ENCODE measurements around the gene GRIA4. TPM values are rescaled to one million over a fixed set of nuclear protein-coding genes. Genes with fewer than 3 reads are reported as not detected.
A peak's percentile ranks its signal among the peaks of the same experiment; 100 is the strongest.

The GRIA4 gene
- total RNA-seq, 1 donor from 2014 or later = 14.1 TPM

- no peaks in the 10 kb centered on the region for H3K36me3 ChIP-seq (ENCODE audit: control insufficient read depth in 3 of 3, insufficient read depth in 3 of 3, low read length in 3 of 3)
- H3K9me3 ChIP-seq (ENCODE audit: control insufficient read depth in 3 of 3, low read length in 3 of 3) = no peaks in the 10 kb centered on the region
- no peak overlapping the region for H3K9ac ChIP-seq (ENCODE audit: low read depth in 1 of 3, low read length in 3 of 3)
- H3K27me3 ChIP-seq (ENCODE audit: control insufficient read depth in 3 of 3, insufficient read depth in 3 of 3, low read length in 3 of 3) = no peaks in the 10 kb centered on the region
- no peak overlapping the region for H3K4me3 ChIP-seq (ENCODE audit: low read length in 3 of 3)
- peaks cover 10 to 18% (median 12%) of the 10 kb centered on the region in 3 donors for H3K4me1 ChIP-seq (ENCODE audit: control insufficient read depth in 3 of 3, insufficient read depth in 3 of 3, low read length in 3 of 3)
- no peak overlapping the region for H3K27ac ChIP-seq (ENCODE audit: low read depth, low read length)
These were observed 407.2 kb downstream of the GRIA4 start for GRCh38 chr11:106017093-106017492.

GRCh38 chr11:106021181-106021966, 411.5 kb downstream of the GRIA4 start:
- peak overlapping the region; percentile 55 for H3K27ac ChIP-seq (ENCODE audit: low read depth, low read length)
- H3K9me3 ChIP-seq (ENCODE audit: control insufficient read depth in 3 of 3, low read length in 3 of 3) = no peaks in the 10 kb centered on the region
- peaks cover 7 to 14% (median 10%) of the 10 kb centered on the region in 3 donors for H3K4me1 ChIP-seq (ENCODE audit: control insufficient read depth in 3 of 3, insufficient read depth in 3 of 3, low read length in 3 of 3)
- no peaks in the 10 kb centered on the region for H3K27me3 ChIP-seq (ENCODE audit: control insufficient read depth in 3 of 3, insufficient read depth in 3 of 3, low read length in 3 of 3)
- H3K36me3 ChIP-seq (ENCODE audit: control insufficient read depth in 3 of 3, insufficient read depth in 3 of 3, low read length in 3 of 3) = no peaks in the 10 kb centered on the region
- peak overlapping the region; percentile 89 to 97 (median 89) for H3K4me3 ChIP-seq (ENCODE audit: low read length in 3 of 3)
- peak overlapping the region; percentile 80 to 84 (median 80) for H3K9ac ChIP-seq (ENCODE audit: low read depth in 1 of 3, low read length in 3 of 3)

- Histone ChIP-seq H3K4me3 (ENCODE audit: low read length in 3 of 3) (peak within 1 kb of the TSS; percentile 89 to 97 (median 89)), H3K9me3 (ENCODE audit: control insufficient read depth in 3 of 3, low read length in 3 of 3) (no peaks in the 10 kb centered on the region), H3K36me3 (ENCODE audit: control insufficient read depth in 3 of 3, insufficient read depth in 3 of 3, low read length in 3 of 3) (no peaks in the 10 kb centered on the region), H3K4me1 (ENCODE audit: control insufficient read depth in 3 of 3, insufficient read depth in 3 of 3, low read length in 3 of 3) (peaks cover 7 to 14% (median 10%) of the 10 kb centered on the region in 3 donors), H3K9ac (ENCODE audit: low read depth in 1 of 3, low read length in 3 of 3) (peak within 1 kb of the TSS; percentile 80 to 84 (median 80)), H3K27ac (ENCODE audit: low read depth, low read length) (peak within 1 kb of the TSS; percentile 55), H3K27me3 (ENCODE audit: control insufficient read depth in 3 of 3, insufficient read depth in 3 of 3, low read length in 3 of 3) (no peaks in the 10 kb centered on the region)
These were observed 412.3 kb downstream of the GRIA4 start, which contains the start of gene MSANTD4 for GRCh38 chr11:106021967-106022794. Gene MSANTD4, minus strand, starts transcription at chr11:106022240. Its CDS starts 11,323 bp downstream, at chr11:106010917.

GRCh38 chr11:106022795-106023275, 413.0 kb downstream of the GRIA4 start:
- Histone ChIP-seq H3K4me1 (ENCODE audit: control insufficient read depth in 3 of 3, insufficient read depth in 3 of 3, low read length in 3 of 3) (peaks cover 7 to 14% (median 10%) of the 10 kb centered on the region in 3 donors), H3K27ac (ENCODE audit: low read depth, low read length) (peak overlapping the region; percentile 34), H3K36me3 (ENCODE audit: control insufficient read depth in 3 of 3, insufficient read depth in 3 of 3, low read length in 3 of 3) (no peaks in the 10 kb centered on the region), H3K4me3 (ENCODE audit: low read length in 3 of 3) (peak overlapping the region; percentile 89 to 97 (median 89)), H3K27me3 (ENCODE audit: control insufficient read depth in 3 of 3, insufficient read depth in 3 of 3, low read length in 3 of 3) (no peaks in the 10 kb centered on the region), H3K9ac (ENCODE audit: low read depth in 1 of 3, low read length in 3 of 3) (peak overlapping the region in 1 of 3 donors; percentile 69), H3K9me3 (ENCODE audit: control insufficient read depth in 3 of 3, low read length in 3 of 3) (no peaks in the 10 kb centered on the region)

GRCh38 chr11:106030609-106031008, 420.7 kb downstream of the GRIA4 start:
- Histone ChIP-seq H3K4me1 (ENCODE audit: control insufficient read depth in 3 of 3, insufficient read depth in 3 of 3, low read length in 3 of 3) (no peaks in the 10 kb centered on the region), H3K9me3 (ENCODE audit: control insufficient read depth in 3 of 3, low read length in 3 of 3) (no peaks in the 10 kb centered on the region), H3K9ac (ENCODE audit: low read depth in 1 of 3, low read length in 3 of 3) (no peak overlapping the region), H3K36me3 (ENCODE audit: control insufficient read depth in 3 of 3, insufficient read depth in 3 of 3, low read length in 3 of 3) (no peaks in the 10 kb centered on the region), H3K27ac (ENCODE audit: low read depth, low read length) (no peak overlapping the region), H3K27me3 (ENCODE audit: control insufficient read depth in 3 of 3, insufficient read depth in 3 of 3, low read length in 3 of 3) (no peaks in the 10 kb centered on the region), H3K4me3 (ENCODE audit: low read length in 3 of 3) (no peak overlapping the region)

GRCh38 chr11:106031202-106031810, 421.4 kb downstream of the GRIA4 start:
- no peak overlapping the region for H3K9ac ChIP-seq (ENCODE audit: low read depth in 1 of 3, low read length in 3 of 3)

More at GRCh38 chr11:106031202-106031810, 421.4 kb downstream of the GRIA4 start:
- H3K27ac ChIP-seq (ENCODE audit: low read depth, low read length) = no peak overlapping the region
- no peak overlapping the region for H3K4me3 ChIP-seq (ENCODE audit: low read length in 3 of 3)
- no peaks in the 10 kb centered on the region for H3K9me3 ChIP-seq (ENCODE audit: control insufficient read depth in 3 of 3, low read length in 3 of 3)
- no peaks in the 10 kb centered on the region for H3K36me3 ChIP-seq (ENCODE audit: control insufficient read depth in 3 of 3, insufficient read depth in 3 of 3, low read length in 3 of 3)
- no peaks in the 10 kb centered on the region for H3K27me3 ChIP-seq (ENCODE audit: control insufficient read depth in 3 of 3, insufficient read depth in 3 of 3, low read length in 3 of 3)
- no peaks in the 10 kb centered on the region for H3K4me1 ChIP-seq (ENCODE audit: control insufficient read depth in 3 of 3, insufficient read depth in 3 of 3, low read length in 3 of 3)

Small RNA genes lying within 50 kb of the gene (small RNA-seq; reads per million reads assigned to genes)
- gene RNU4-55P = not detected
- gene RNU6-277P = not detected
